ENCODE measurements around the gene FILIP1L. TPM values are rescaled to one million over a fixed set of nuclear protein-coding genes. Genes with fewer than 3 reads are reported as not detected.

FILIP1L gene
- total and polyA plus RNA-seq, 2 of the 13 experiments (the other 11 are each of a cell fraction or from before 2014, with no cell fraction given), result 8.1 to 187 TPM

- TF ChIP-seq ZBTB39 (CRISPR knock-in tag; IDR thresholded peaks at IDR 0.05) (no peak), ZNF414 (CRISPR knock-in tag; IDR thresholded peaks at IDR 0.05) (no peak), ZNF44 (CRISPR knock-in tag; IDR thresholded peaks at IDR 0.05) (no peak), DMTF1 (CRISPR knock-in tag; IDR thresholded peaks at IDR 0.05) (no peak), THAP11 (CRISPR knock-in tag; IDR thresholded peaks at IDR 0.05) (no peak), SNRNP70 (IDR thresholded peaks at IDR 0.05; ENCODE audit: low read depth, low read length) (no peak), ZNF484 (CRISPR knock-in tag; IDR thresholded peaks at IDR 0.05; ENCODE audit: borderline replicate concordance, low read depth) (no peak), AKNA (CRISPR knock-in tag; IDR thresholded peaks at IDR 0.05; ENCODE audit: borderline replicate concordance) (no peak), MYNN (CRISPR knock-in tag; IDR thresholded peaks at IDR 0.05; ENCODE audit: low read depth) (no peak), JDP2 (CRISPR knock-in tag; IDR thresholded peaks at IDR 0.05; ENCODE audit: borderline replicate concordance) (no peak), AGO2 (optimal IDR thresholded peaks at IDR 0.05; ENCODE audit: low read depth, low read length) (no peak), RBAK (CRISPR knock-in tag; IDR thresholded peaks at IDR 0.05) (no peak), SALL1 (CRISPR knock-in tag; IDR thresholded peaks at IDR 0.05) (no peak; the same call in 1 of the 2 replicates), SMARCE1 (IDR thresholded peaks at IDR 0.05; ENCODE audit: borderline replicate concordance) (no peak), CBX1 (IDR thresholded peaks at IDR 0.05; ENCODE audit: low read depth) (no peak)
Measured at GRCh38 chr3:99895703-99896441, 218.4 kb downstream of the FILIP1L start (continued).

Measured in HepG2 (cell line).